ENCODE measurements around the gene NEDD4L. TPM values are rescaled to one million over a fixed set of nuclear protein-coding genes. Genes with fewer than 3 reads are reported as not detected.

NEDD4L gene
- total and polyA plus RNA-seq, 7 donors = 14.8 to 28.0 (median 19.6) TPM

DNA sequence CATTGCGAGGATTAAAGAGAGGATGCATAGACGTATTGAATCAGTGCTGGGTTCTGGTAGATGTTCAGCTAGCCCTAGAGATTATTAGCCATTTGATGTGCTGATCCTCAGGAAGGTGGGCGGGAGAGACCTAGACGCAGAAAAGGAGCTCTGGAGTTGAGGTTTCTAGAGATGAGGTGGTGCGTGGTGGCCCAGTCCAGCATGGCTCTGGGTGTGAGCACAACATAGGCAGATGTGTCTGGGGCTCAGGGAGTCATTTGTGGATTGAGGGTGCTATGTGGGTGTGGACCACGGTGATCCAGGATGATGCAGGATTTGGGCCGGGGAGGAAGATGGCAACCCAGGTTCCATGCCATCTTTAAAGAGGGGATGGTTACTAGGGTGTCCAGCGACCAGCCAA lies 102.1 kb downstream of the NEDD4L start:
- Histone ChIP-seq H3K27ac (no peak overlapping the region), H3K27me3 (ENCODE audit: insufficient read depth in 3 of 3, low read length in 2 of 3) (no peaks in the 10 kb centered on the region), H3K36me3 (ENCODE audit: insufficient read depth in 1 of 2, low read depth in 1 of 2) (no peaks in the 10 kb centered on the region), H3K9me3 (no peaks in the 10 kb centered on the region), H3K4me1 (no peaks in the 10 kb centered on the region), H3K4me3 (no peak overlapping the region)
- TF ChIP-seq, protein P1, sequence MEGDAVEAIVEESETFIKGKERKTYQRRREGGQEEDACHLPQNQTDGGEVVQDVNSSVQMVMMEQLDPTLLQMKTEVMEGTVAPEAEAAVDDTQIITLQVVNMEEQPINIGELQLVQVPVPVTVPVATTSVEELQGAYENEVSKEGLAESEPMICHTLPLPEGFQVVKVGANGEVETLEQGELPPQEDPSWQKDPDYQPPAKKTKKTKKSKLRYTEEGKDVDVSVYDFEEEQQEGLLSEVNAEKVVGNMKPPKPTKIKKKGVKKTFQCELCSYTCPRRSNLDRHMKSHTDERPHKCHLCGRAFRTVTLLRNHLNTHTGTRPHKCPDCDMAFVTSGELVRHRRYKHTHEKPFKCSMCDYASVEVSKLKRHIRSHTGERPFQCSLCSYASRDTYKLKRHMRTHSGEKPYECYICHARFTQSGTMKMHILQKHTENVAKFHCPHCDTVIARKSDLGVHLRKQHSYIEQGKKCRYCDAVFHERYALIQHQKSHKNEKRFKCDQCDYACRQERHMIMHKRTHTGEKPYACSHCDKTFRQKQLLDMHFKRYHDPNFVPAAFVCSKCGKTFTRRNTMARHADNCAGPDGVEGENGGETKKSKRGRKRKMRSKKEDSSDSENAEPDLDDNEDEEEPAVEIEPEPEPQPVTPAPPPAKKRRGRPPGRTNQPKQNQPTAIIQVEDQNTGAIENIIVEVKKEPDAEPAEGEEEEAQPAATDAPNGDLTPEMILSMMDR (IDR thresholded peaks at IDR 0.05) = no peak
- intact Hi-C loops (cut with DNase I) = no loop called here
- 94 to 95% (median 94%) methylated on average over 8 of the region's 8 CpGs for WGBS, 3 donors
- ATAC-seq = no peak
- DNase-seq = no peak

DNA sequence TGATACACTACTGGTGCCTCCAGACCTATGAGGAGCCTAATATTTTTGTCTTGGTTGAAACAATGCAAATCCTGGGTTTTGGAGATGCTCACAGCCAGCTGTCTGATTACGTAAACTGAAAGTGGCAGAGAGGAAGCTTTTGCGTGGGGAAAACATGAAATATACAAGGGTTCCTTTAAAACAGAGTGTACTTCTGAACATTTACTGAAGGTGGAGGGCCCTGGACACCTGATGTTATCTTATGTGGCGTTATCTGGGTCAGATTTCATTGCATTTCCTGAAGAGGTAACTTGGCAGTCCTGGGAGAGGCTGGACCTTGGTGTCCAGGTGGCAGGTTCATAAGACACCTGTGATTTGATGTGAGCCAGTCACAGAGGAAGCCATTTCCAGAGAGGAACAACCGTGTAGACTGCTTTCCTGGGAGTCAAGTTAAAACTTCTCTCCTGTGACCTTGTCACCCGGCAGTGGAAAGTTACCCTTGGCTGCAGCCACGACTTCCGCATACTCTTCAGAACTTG lies 105.0 kb downstream of the NEDD4L start:
- intact Hi-C loops (cut with DNase I) = no loop called here
- WGBS, 3 donors = 60 to 66% (median 65%) methylated on average over 7 of the region's 7 CpGs
- TF ChIP-seq, protein P1 (IDR thresholded peaks at IDR 0.05) = no peak

DNA sequence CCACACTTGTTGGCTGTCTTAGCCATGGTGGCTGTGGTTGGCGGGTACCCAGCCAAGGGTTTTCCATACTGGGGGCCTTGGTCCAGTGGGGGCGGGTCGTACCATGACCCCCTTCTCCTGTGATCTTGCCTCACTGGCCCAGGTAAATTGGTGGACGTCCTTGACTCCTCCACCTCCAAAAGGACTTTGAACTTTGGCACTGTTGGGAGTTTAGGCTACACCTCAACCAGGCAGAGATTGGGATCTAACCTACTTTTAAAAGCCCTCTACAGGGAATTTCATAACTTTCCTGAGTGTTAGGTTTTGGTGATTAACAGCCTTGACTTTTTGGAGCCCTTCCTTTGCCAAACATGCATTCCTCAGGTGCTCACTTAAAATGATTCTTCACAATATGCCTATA lies 106.7 kb downstream of the NEDD4L start:
- ATAC-seq = no peak
- H3K27me3 ChIP-seq (ENCODE audit: insufficient read depth in 3 of 3, low read length in 2 of 3) = no peaks in the 10 kb centered on the region
- H3K27ac ChIP-seq = no peak overlapping the region
- TF ChIP-seq, protein P1 (IDR thresholded peaks at IDR 0.05) = no peak
- 94 to 96% (median 94%) methylated on average over 4 of the region's 4 CpGs for WGBS, 3 donors
- no peaks in the 10 kb centered on the region for H3K36me3 ChIP-seq (ENCODE audit: insufficient read depth in 1 of 2, low read depth in 1 of 2)
- no peaks in the 10 kb centered on the region for H3K4me1 ChIP-seq
- no peaks in the 10 kb centered on the region for H3K9me3 ChIP-seq
- no peak for DNase-seq
- H3K4me3 ChIP-seq = no peak overlapping the region
- intact Hi-C loops (cut with DNase I) = no loop called here

More for the DNA sequence above, 105.0 kb downstream of the NEDD4L start:
- H3K36me3 ChIP-seq (ENCODE audit: insufficient read depth in 1 of 2, low read depth in 1 of 2) = no peaks in the 10 kb centered on the region
- H3K27me3 ChIP-seq (ENCODE audit: insufficient read depth in 3 of 3, low read length in 2 of 3) = no peaks in the 10 kb centered on the region
- H3K4me3 ChIP-seq = no peak overlapping the region
- ATAC-seq (no peak), DNase-seq (no peak)
- no peaks in the 10 kb centered on the region for H3K9me3 ChIP-seq
- H3K4me1 ChIP-seq = no peaks in the 10 kb centered on the region
- H3K27ac ChIP-seq = no peak overlapping the region

DNA sequence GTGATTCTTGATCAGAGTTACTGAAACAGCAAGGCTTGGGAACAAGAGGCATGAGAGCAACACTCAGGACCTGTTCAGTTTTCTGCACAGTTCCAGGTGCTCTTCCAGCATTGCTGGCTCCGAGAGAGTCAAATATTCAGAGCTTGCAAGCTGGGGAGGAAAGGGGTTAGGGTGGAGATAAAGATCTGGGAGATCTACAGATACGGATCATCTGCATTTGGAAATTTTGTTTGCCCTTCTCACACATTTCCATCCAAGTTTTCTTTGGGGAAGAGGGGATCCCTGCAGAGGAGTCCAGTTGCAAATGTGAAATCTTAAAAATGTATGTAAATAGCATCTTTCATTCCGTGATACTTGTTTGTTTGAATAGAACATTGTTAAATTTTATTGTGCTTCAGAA lies 108.2 kb downstream of the NEDD4L start:
- Histone ChIP-seq H3K27me3 (ENCODE audit: insufficient read depth in 3 of 3, low read length in 2 of 3) (no peaks in the 10 kb centered on the region), H3K4me1 (no peaks in the 10 kb centered on the region), H3K4me3 (no peak overlapping the region), H3K36me3 (ENCODE audit: insufficient read depth in 1 of 2, low read depth in 1 of 2) (no peaks in the 10 kb centered on the region), H3K9me3 (no peaks in the 10 kb centered on the region), H3K27ac (no peak overlapping the region)
- DNase-seq (no peak), ATAC-seq (no peak)
- 81 to 90% (median 89%) methylated on average over 3 of the region's 3 CpGs for WGBS, 3 donors
- TF ChIP-seq, protein P1 (IDR thresholded peaks at IDR 0.05) = no peak
- intact Hi-C loops (cut with DNase I) = no loop called here

DNA sequence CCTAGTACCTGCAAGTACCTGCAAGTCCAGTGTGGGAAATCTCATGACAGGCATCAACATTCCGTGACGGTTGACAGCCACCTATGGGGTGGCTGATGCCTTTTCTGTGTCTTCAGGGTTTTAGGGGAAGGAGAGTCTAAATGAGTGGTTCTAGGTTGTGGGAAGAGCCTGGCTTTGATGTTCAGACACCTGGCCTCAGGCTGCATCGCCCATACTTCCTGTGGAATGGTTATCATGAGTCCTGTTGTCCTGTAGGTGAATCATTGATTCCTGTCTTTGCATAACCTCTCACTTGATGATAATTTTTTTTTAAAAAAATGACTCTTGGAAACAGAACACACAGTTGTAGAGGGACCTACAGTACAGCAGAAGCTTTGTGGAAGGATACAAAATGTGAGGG lies 108.9 kb downstream of the NEDD4L start:
- Histone ChIP-seq H3K36me3 (ENCODE audit: insufficient read depth in 1 of 2, low read depth in 1 of 2) (no peaks in the 10 kb centered on the region), H3K27me3 (ENCODE audit: insufficient read depth in 3 of 3, low read length in 2 of 3) (no peaks in the 10 kb centered on the region), H3K4me1 (no peaks in the 10 kb centered on the region), H3K27ac (no peak overlapping the region), H3K9me3 (no peaks in the 10 kb centered on the region), H3K4me3 (no peak overlapping the region)
- 96% methylated on average over 3 of the region's 3 CpGs for WGBS, 3 donors
- ATAC-seq (no peak), DNase-seq (no peak)
- intact Hi-C loops (cut with DNase I) = no loop called here
- TF ChIP-seq, protein P1 (IDR thresholded peaks at IDR 0.05) = no peak

All from psoas muscle (tissue), 8 donors.